DMS114 treated with DMSO at 0.1 percent for 48 hours (cell line): ENCODE results near the gene ACOT8.
"Not testable (repeated sequence)": the region's sequence is repeated elsewhere in the genome, so short reads cannot be mapped to it uniquely, and the experiment has no call there.

Experiments used
- DNase-seq: peaks from one replicate; lab custom pipeline; 2025; ENCODE audit not compliant: unreplicated experiment; lab: John Stamatoyannopoulos, UW

Gene ACOT8

DNA sequence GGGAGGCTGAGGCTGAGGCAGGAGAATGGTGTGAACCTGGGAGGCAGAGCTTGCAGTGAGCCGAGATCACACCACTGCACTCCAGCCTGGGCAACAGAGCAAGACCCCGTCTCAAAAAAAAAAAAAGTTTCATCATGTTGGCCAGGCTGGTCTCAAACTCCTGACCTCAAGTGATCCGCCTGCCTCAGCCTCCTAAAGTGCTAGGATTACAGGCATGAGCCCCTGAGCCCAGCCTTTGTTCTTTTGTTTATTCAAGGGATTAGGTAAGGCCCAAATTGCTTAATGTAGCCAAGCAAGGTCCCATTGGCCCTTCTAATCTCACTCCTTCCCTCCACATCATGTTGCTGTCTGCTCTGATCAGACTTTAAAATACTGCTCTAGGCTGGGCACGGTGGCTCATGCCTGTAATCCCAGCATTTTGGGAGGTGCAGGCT lies 27.5 kb downstream of the ACOT8 start:
- not testable (repeated sequence) for DNase-seq

DNA sequence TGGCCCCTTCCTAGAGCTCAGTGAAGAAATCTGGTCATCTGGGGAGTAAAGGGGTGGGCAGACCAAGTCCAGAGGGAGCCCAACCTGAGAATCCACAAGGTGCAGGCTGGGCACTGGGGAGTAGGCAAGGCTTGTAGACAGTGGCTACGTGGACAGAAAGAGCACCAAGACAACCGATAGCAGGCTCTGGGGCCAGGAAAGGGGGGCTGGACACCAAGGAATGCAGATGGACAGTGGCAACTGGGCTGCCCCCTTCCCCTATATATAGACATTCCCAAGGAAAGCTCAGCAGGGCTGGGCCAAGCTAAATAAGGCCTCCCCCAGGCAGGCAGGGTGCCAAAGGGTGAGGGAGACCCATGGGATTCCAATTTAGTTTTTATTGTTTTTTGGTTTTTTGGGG lies 28.6 kb downstream of the ACOT8 start:
- no peak for DNase-seq

DNA sequence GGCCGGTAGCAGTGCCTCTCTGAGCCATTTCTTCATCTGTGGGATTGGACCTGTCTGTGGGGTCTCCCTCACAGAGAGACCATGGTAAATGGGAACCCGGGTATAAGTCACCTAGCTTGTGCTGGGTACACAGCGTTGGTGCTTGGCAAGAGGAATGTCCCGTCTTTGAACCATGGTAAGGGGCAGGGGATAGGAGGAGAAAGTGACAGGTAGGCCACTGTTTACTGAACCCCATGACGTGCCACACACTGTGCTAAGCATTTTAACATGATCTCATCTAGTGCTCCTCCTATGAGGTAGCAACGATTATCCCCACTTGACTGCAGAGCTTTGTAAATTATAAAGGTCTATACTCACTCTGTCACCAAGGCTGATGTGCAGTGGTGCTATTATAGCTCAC lies 29.5 kb downstream of the ACOT8 start:
- DNase-seq = no peak

DNA sequence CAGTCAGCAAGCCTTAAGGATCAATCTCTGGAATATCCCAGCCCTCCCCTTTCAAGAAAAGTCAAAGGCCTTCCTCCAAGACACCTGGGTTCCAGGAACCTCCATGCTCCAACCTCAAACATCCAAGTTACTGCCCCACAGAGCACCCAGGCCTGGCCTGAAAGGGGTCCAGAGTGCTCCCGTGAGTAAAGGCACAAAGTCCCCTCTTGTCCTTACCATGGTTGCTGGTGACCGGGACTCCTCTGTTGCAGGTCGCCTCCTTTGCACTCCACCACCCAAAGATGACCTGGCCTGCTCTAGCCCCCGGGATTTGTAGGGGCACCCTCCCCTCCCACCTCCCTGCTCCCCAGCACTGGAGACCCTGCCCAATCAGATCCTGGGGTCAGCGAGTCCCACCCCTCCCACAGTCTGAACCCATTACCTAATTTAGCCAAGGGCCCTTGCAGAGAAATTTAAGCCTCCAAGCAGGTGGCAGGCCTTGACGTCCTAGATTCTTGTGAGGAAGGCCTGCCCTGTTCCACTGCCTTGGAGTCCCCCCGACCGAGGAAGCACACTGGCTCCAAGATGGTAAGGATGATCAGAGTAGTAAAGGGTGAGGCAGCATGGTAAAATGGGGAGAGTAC lies 30.1 kb downstream of the ACOT8 start, which contains the start of gene TNNC2:
Gene TNNC2 (minus strand): TSS at position 283 of the 623 bp plus-strand sequence. CDS start 64 bp downstream, at position 219.
- DNase-seq = no peak

DNA sequence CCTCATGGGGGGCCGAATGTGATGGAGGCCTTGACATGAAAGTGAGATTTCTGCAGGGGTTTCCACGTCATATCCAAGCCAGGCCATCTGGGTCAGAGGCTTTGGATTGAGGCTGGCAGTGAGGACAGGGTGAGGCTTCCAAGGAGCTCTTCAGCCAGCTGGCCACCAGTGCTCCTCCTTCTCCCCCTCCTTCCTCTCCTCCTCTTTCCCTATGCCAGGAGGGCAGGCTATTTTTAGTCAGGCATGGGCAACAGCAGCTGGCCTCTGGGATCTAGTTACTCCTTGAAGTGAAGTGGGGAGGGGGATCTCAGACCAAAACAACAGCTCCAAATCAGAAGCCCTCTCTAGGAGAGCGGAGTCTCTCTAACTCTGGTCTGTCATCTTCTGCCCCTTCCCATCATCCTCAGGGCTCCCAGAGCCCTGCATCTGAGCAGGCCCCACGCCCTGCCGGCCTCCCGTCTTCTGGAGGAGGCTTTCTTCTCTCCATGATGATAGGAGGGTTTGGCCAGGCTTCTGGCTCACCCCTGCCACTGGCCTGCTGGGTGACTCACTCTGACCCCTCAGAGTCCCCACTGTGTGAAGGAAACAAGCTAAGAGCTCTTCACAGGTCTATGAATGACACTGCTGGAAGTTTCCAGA lies 30.7 kb downstream of the ACOT8 start:
- no peak for DNase-seq

DNA sequence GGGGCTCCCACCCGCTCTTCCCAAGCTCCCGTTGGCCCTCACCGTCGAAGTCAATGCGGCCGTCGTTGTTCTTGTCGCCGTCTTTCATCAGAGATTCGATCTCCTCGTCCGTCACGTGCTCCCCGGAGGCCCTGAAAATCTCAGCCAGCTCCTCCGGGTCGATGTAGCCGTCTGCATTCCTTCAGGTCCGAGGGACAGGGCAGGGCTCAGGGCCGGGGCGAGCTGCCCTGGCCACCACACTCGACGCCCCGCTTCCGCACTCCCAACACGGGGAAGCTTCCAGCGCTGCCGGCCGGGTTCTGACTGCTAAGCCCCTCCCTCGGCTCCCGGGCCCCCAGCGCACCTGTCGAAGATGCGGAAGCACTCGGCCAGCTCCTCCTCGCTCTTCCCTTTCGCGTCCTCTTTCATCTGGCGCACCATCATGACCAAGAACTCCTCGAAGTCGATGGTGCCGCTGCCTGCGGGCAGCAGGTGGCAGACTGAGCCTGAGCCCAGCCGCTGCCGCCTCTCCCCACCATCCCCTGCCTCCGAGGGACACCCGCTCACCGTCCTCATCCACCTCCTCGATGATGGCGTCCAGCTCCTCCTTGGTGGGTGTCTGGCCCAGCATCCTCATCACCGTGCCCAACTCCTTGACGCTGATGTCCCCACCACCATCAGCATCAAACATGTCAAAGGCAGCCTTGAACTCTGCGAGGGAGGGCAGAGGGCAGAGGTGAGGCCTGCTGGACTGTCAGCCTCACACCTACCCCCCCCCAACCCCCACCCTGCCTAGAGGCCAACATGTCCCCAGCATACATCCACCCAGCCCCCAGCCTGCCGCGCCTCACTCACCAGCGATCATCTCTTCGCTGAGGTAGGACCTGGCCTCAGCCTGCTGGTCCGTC lies 33.0 kb downstream of the ACOT8 start:
- no peak for DNase-seq

DNA sequence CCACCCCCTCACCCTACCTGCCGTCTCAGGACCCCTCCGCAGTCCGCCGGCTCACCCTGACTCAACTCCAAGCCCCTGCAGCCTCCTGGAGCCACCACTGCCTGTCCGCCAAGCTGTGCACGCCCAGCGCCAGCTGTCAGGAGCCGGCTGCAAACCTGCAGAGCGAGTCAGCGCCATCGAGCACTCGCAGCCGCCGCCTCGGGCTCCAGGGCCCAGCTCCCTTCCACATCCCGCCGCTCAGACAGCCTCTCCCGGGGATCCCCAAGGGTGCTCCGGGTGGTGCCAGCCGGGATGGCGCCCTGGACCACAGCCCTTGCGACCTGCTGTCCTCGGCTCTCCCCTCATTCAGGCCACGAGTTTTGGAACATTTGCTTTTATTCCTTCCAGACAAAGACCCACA lies 34.3 kb downstream of the ACOT8 start:
- no peak for DNase-seq

DNA sequence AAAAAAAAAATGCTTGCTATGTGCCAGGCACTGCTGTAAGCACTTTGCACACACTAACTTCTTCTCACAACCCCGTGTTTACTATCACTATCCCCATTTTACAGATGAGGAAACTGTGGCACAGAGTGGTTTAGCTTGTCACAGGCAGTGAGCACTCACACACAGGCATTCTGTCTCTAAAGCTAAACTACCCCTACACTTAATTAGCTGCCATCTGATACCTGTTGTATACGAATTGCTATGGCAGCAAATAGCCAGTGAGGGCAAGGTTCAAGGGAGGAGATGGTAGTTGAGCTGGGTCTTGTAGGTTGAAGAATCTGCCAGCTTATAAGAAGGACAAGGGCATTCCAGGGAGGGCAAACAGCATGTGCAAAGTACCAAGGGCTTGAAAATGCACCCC lies 35.2 kb downstream of the ACOT8 start:
- no peak for DNase-seq

DNA sequence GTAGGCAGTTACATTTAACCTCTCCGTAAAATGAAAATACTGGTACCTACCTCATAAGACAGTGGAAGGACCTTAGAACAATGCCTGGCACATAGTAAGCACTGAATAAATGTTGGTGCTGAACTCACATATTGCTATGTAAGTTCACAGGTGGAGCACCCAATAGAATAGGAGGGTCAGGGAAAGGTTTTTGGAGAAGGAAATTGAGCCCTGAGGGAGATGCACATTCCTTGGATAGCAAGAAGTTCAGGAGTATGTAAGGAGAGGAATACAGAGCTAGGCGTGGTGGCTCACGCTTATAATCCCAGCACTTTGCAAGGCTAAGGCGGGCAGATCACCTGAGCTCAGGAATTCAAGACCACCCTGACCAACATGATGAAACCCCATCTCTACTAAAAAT lies 37.7 kb downstream of the ACOT8 start:
- DNase-seq = no peak

DNA sequence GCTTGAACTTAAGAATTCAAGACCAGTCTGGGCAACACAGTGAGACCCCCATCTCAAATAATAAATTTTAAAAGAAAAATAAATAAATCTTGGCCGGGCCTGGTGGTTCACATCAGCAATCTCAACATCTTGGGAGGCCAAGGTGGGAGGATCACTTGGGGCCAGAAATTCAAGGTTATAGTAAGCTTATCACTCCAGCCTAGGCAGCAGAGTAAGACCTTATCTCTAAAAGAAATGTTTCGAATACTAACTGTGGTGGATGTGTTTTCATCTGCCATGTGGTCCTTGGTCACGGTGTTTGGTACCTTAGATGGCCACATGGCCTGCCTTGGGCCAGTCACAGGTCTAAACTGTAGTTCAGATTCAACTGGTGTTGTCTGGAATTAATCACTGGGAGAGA lies 39.0 kb downstream of the ACOT8 start:
- no peak for DNase-seq

DNA sequence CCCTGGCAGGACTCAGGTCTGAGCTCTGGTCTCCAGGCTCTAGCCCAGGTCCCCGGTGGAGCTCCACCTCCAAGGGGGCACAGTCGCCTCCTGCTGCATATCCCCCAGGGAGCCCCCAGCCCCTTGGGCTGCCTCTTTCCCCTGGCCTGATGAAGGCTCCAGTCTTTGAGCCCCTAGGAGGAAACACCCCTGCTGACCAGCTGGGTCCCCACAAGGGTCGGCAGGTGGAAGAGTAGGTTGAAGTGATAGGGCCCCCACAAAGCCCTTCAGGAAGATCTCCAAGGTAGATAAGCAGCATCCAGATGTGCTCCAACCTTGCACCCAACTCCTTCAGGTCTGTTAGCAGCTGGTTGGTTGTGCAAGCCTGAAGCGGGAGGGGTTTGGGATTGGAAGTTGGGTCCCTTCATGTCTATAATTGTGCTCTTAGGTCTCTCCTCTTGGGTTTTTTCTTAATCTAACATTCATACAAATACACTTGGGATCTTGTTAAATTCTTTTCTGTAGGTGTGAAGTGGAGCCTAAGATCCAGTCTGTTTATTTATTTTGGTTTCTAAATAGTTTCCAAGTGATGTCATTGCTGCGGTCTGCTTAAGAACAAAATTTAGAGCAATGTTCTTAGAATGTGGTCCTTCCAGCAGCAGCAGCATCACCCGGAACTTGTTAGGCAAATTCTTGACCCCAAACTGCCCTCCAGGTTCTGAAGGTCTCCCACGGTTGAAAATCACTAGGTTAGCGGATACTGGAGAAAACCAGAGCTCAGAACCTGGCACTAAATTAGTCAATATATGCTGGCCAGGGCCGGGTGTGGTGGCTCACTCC lies 39.6 kb downstream of the ACOT8 start:
- no peak for DNase-seq

DNA sequence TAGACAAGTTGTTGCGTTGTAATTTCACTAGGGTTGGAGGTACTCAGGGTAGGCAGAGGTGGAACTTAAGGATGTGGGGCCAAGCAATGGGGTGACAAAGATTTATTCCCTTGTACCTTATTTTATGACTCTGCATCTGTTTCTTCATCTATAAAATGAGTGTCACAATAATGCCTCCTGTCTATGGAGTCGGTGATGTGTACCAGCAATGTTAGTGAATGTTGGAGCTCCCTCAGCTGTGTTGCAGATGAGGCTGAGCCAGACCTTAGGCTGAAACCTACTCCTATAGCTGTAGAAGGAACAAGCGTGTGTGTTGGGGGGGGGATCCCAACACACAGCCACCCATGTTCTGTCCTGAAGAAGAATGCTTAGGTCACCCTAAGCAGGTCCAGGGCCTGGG lies 40.2 kb downstream of the ACOT8 start:
- DNase-seq = no peak

DNA sequence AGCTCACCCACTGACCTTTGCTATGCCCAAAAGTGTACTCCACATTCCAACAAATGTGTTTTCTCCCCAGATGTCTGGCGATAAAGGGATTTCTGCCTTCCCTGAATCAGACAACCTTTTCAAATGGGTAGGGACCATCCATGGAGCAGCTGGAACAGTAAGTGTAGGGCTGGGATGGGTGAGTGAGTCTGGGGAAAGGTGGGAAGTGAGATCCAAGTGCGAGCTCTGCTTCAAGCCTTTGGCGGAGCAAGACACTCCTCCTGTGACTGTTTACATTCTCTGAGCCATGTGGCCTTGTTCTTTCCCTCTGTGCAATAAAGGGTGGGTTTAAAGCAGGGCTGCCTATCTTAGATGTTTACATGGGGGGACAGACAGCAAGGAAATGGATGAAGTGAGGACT lies 42.9 kb downstream of the ACOT8 start:
- no peak for DNase-seq

DNA sequence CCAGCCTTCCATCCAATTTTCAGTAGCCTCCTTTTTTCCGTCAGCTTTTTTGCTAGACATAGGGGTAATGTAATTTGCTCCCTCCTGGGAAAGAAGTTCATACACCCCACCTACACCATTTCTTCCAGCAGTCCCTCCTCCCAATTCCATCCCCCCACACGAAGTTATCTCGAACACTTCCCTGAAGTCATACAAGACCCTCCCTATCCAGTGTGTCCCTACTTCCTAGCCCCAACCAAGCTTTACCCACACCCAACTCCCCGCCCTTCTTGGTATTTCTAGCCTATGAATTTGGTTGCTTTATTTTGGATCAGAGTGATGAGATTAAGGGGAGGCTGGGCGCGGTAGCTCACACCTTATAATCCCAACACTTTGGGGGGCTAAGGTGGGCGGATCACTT lies 43.7 kb downstream of the ACOT8 start:
- no peak for DNase-seq

DNA sequence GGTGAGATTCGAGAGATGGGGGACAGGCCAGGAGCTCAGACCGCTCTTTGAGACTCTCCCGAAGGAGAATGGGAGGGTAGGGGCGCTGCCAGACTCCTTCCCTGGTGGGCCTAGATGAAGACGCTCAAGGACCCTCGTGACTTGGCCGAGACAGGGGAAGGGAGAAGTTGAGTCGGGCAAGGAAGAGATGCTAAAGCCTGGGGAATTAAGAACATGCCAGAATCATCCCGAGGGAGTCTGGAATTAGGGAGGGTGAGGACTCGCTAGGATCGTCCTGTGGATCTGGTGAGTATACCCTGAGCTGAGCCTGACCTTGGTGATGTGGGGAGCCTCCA lies 44.2 kb downstream of the ACOT8 start:
- no peak for DNase-seq

DNA sequence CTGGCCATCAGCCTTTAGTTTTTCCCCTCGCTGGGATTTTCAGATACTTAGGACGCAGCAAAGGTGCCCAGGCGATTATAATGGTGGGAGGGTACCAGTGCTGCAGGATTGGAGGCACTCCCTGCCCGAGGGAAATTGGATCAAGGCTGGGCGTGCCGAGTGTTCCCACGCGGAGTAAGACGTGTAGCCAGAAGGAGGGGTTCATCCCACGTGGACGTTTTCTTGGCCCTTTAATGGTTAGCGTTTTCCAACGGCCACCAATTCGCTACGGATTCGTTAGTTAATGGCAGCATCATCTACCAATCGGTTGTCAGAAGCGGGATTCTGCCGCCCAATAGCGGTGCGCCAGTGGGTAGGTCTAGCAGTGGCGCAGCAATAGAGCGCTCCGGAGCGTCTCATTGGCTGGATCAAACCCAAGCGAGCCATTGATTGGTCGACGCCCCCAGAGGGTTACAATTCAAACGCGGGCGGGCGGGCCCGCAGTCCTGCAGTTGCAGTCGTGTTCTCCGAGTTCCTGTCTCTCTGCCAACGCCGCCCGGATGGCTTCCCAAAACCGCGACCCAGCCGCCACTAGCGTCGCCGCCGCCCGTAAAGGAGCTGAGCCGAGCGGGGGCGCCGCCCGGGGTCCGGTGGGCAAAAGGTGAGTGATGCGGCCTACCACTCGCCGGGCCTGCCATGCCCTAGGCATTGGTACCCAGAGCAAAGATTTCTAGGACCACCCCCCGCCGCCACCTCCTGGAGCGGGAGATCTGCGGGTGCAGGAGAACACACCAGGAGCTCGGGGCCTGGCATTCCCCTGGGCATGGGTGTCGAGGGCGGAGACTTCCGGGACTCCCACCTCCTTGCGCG lies 44.8 kb downstream of the ACOT8 start, which contains the start of gene UBE2C:
Gene UBE2C (plus strand): TSS at position 488 of the 849 bp plus-strand sequence. CDS start 52 bp downstream, at position 540.
- peak; percentile 88 for DNase-seq

DNA sequence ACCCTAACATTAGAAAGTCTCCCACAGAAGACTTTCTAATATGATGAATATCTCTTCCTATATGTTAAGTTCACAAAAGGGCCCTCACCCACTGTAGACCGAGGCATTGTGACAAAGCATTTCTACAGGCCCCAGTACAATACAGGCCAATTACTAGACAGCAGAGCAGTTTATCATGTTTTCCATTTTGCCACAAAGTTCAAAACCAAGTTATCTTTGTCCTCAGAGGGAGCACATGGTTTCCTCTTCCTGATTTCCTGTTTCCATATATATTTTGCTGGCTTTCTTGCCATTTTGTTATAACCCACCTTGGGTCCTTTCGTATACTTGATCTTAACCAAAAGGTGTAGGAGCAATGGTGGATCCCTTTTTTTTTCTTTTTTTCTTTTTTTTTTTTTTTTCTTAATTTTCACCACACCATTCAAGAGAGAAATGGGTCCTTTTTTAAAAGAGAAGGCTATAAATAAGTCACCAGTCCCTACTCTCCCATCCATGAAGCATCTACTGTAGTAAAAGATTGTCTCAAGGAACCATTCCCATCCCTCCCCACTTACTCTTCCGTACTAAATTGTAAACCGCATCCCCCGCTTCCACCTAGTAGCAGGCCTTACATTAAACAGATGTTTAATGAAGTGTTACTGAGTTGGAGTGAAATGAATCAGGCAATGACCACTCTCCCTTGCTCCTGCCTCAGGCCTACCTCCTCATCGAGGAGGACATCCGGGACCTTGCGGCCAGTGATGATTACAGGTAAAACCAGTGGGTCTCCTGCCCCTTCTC lies 46.8 kb downstream of the ACOT8 start:
- no peak for DNase-seq

DNA sequence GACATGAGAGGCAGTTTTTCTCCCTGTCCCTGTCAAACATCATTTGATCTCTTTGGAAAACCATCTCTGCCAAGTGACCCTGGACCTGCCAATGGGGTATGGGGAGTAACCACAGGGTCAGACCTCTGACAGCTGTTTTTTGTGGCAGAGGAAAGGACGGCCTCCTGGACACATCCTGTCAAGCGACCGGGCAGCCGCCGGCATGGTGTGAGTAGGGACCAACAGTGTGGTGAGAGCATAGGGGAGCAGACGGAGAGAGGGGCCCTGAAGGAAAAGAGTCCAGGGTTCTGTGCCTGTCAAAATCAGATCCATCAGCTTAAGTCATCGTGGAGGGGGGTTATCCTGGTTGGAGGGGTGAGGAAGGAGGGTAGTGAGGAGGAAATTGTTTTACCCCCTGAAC lies 55.3 kb downstream of the ACOT8 start:
- no peak for DNase-seq

DNA sequence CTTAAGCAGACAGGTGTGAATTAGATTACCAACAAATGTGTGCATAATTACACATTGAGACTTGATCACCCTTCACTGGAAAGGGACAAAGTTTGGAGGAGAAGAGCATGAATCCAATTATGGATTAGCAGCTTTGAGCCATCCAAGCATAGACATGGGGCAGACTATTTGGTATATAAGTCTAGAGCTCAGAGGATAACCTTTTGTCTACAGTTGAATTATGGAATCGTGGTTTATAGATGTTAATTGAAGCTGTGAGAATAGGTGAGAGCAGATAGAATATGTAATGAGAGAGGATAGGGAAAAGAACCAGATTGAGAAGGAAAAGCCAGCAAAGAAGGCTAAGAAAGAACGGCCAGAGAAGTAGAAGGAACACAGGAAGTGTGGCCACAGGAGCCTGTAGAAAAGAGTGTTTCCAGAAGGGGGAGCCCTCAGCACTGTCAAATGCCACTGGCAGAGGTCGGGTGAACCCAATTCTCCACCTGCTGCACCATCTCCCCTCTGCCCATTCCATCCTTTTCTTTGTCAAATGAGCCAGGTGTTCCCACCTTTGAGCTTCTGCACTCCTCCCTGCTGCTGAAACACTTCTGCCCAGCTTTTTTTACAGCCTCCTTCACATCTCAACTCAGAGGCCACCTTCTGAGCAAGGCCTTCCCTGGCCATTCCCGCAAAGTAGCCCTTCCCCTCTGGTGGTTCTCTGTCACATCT lies 58.1 kb downstream of the ACOT8 start:
- DNase-seq = peak; percentile 15
